ENCODE results near the gene JAM3.
"Not testable (repeated sequence)": the region's sequence is repeated elsewhere in the genome, so short reads cannot be mapped to it uniquely, and the experiment has no call there.

The JAM3 gene

GRCh38 chr11:134151083-134151747 is 82.3 kb downstream of the JAM3 start:
- DNase-seq: no peak

GRCh38 chr11:134152696-134153095 is 83.8 kb downstream of the JAM3 start:
- DNase-seq: no peak

- DNase-seq: no peak
These were observed 84.5 kb downstream of the JAM3 start for GRCh38 chr11:134153147-134153905.

- DNase-seq: no peak
These were observed 85.6 kb downstream of the JAM3 start for GRCh38 chr11:134154441-134154840.

GRCh38 chr11:134155456-134155855 is 86.6 kb downstream of the JAM3 start:
- DNase-seq: no peak

GRCh38 chr11:134155946-134156865 is 87.3 kb downstream of the JAM3 start:
- DNase-seq: no peak

- no peak for DNase-seq
These were observed 88.6 kb downstream of the JAM3 start for GRCh38 chr11:134157451-134157850.

- no peak for DNase-seq
These were observed 89.2 kb downstream of the JAM3 start for GRCh38 chr11:134158023-134158422.

GRCh38 chr11:134159652-134160051 is 90.8 kb downstream of the JAM3 start:
- DNase-seq: no peak

GRCh38 chr11:134164490-134165370 is 95.9 kb downstream of the JAM3 start:
- DNase-seq: peak; percentile 11

- DNase-seq: no peak
These were observed 101.5 kb downstream of the JAM3 start for GRCh38 chr11:134170177-134170918.

- DNase-seq: no peak
These were observed 102.0 kb downstream of the JAM3 start for GRCh38 chr11:134170919-134171281.

- DNase-seq: no peak
These were observed 103.1 kb downstream of the JAM3 start for GRCh38 chr11:134171951-134172350.

- DNase-seq: no peak
These were observed 104.4 kb downstream of the JAM3 start for GRCh38 chr11:134173296-134173695.

GRCh38 chr11:134176284-134176683 is 107.4 kb downstream of the JAM3 start:
- no peak for DNase-seq

GRCh38 chr11:134178032-134178674 is 109.3 kb downstream of the JAM3 start:
- DNase-seq: no peak

GRCh38 chr11:134181707-134182106 is 112.8 kb downstream of the JAM3 start:
- no peak for DNase-seq

GRCh38 chr11:134188092-134188491 is 119.2 kb downstream of the JAM3 start:
- DNase-seq: not testable (repeated sequence)

GRCh38 chr11:134196756-134197155 is 127.9 kb downstream of the JAM3 start:
- no peak for DNase-seq

GRCh38 chr11:134199531-134199930 is 130.7 kb downstream of the JAM3 start:
- DNase-seq: no peak

GRCh38 chr11:134200688-134201087 is 131.8 kb downstream of the JAM3 start:
- DNase-seq: no peak

Data from SHP77 treated with DMSO at 0.1 percent for 48 hours (cell line).